HepG2 (cell line): ENCODE measurements around the gene SERPINA3. TPM values are rescaled to one million over a fixed set of nuclear protein-coding genes. Genes with fewer than 3 reads are reported as not detected.

Experiments
- ATAC-seq: fragments of 200-7000 bp; cut with Tn5 transposase; 3 replicates; pipeline ENCODE4 v1.9.1; 2020; ENCODE audit warnings: mild to moderate bottlenecking, moderate library complexity
- BruUV-seq: library from RNA; stranded (reverse); fragments of 400-500 nt; replicated peaks from 2 replicates; lab custom pipeline; 2021; lab: Mats Ljungman, UMichigan
- CTCF ChIA-PET: fragments of 300-600 bp; formaldehyde crosslinking; extraction: SDS; loops from one replicate; lab custom pipeline; 2021; ENCODE audit warnings: low total read pairs, inconsistent platforms, low intra/inter-chr PET ratio; lab: Yijun Ruan, JAX
- POLR2A ChIA-PET: fragments of 350-600 bp; sonication (Branson Sonifier 250); formaldehyde crosslinking; loops from one replicate; lab custom pipeline; 2020; ENCODE audit warnings: antibody characterized with exemption, inconsistent platforms; lab: Yijun Ruan, JAX
- DNase-seq: peaks from one replicate; pipeline ENCODE4 v3.0.0-alpha.2; 2015; ENCODE audit warnings: low spot score
- FAIRE-seq: peaks from 3 replicates; lab custom pipeline; 2011; peaks lifted over from hg19 to GRCh38; lab: Jason Lieb, UNC
- H2AFZ ChIP-seq: one replicate; pipeline ENCODE4 v1.6.1; 2011; ENCODE audit warnings: low read length, inconsistent platforms
- H3K27ac ChIP-seq: fragments of 300-600 bp; 3 replicates; pipeline ENCODE4 v1.8.0; 2011; ENCODE audit warnings: mixed run types, mild to moderate bottlenecking, mixed read lengths, low read length, inconsistent platforms; ENCODE audit not compliant: insufficient read depth; ENCODE audit errors: extremely low read length
- H3K27me3 ChIP-seq, 2 experiments: fragments of 200-600 bp in 1 of 2; 2 replicates in 1 of 2; 3 replicates in 1 of 2; pipeline versions ENCODE4 v1.6.0 to v1.8.0; 2011; ENCODE audit warnings: low read length in 2 of 2, mild to moderate bottlenecking in 2 of 2, moderate library complexity in 2 of 2, inconsistent platforms in 1 of 2; ENCODE audit not compliant: insufficient read depth in 2 of 2, control insufficient read depth in 1 of 2
- H3K36me3 ChIP-seq, 2 experiments: fragments of 200-600 bp in 1 of 2; replicated peaks in 1 of 2; 2 replicates in 1 of 2; 3 replicates in 1 of 2; pipeline versions ENCODE4 v1.5.1 to v1.8.0; 2011; ENCODE audit warnings: low read length in 2 of 2, inconsistent platforms in 1 of 2; ENCODE audit not compliant: insufficient read depth in 2 of 2, control insufficient read depth in 1 of 2
- H3K4me1 ChIP-seq: 2 replicates; pipeline ENCODE4 v1.5.1; 2012; ENCODE audit warnings: low read length, inconsistent platforms; ENCODE audit not compliant: insufficient read depth
- H3K4me2 ChIP-seq: 2 replicates; pipeline ENCODE4 v1.6.0; 2011; ENCODE audit warnings: low read depth, low read length, inconsistent platforms
- H3K4me3 ChIP-seq, 3 experiments: fragments of 200-600 bp in 1 of 3; sonication (generic), shearing (Covaris generic) in 1 of 3; replicated peaks in 1 of 3; 2 replicates each; pipeline ENCODE4 v1.5.1; 2011 to 2016; ENCODE audit warnings: low read length in 3 of 3, inconsistent platforms in 2 of 3, low read depth in 2 of 3, mild to moderate bottlenecking in 2 of 3, control low read depth in 1 of 3, mixed read lengths in 1 of 3; ENCODE audit not compliant: insufficient read depth in 1 of 3
- H3K79me2 ChIP-seq: one replicate; pipeline ENCODE4 v1.6.1; 2011; ENCODE audit warnings: low read length, inconsistent platforms; ENCODE audit not compliant: insufficient read depth
- H3K9ac ChIP-seq: 2 replicates; pipeline ENCODE4 v1.6.0; 2011; ENCODE audit warnings: mild to moderate bottlenecking, low read depth, low read length, inconsistent platforms; ENCODE audit not compliant: insufficient read depth
- H3K9me3 ChIP-seq: 2 replicates; pipeline ENCODE4 v1.5.1; 2012; ENCODE audit warnings: mild to moderate bottlenecking, low read length
- H4K20me1 ChIP-seq: 2 replicates; pipeline ENCODE4 v1.6.0; 2011; ENCODE audit warnings: inconsistent platforms, mild to moderate bottlenecking, low read length, moderate library complexity; ENCODE audit not compliant: insufficient read depth
- FOXC1 ChIP-seq: sonication (generic); formaldehyde crosslinking; IDR thresholded peaks from 2 replicates; pipeline ENCODE4 v1.8.0; 2022; ENCODE audit warnings: mild to moderate bottlenecking, missing genetic modification reagents, borderline replicate concordance
- FOXO4 ChIP-seq: sonication (generic); formaldehyde crosslinking; conservative IDR thresholded peaks from 2 replicates; pipeline ENCODE4 v1.8.1; 2023; ENCODE audit warnings: missing genetic modification reagents
- HMG20B ChIP-seq: conservative IDR thresholded peaks from 2 replicates; pipeline ENCODE4 v1.6.1; 2016; ENCODE audit warnings: missing genetic modification reagents, missing compliant biosample characterization
- HNRNPLL ChIP-seq: fragments of 200-400 bp; formaldehyde crosslinking; IDR thresholded peaks from 2 replicates; pipeline ENCODE4 v1.6.1; 2017; ENCODE audit warnings: mild to moderate bottlenecking, low read depth, low read length; ENCODE audit not compliant: poor library complexity, severe bottlenecking
- HOXA3 ChIP-seq: sonication (generic); formaldehyde crosslinking; IDR thresholded peaks from 2 replicates; pipeline ENCODE4 v1.5.0; 2020; ENCODE audit warnings: missing genetic modification reagents
- IRF9 ChIP-seq: sonication (generic); formaldehyde crosslinking; IDR thresholded peaks from 2 replicates; pipeline ENCODE4 v1.8.0; 2022; ENCODE audit warnings: missing genetic modification reagents, mild to moderate bottlenecking, borderline replicate concordance
- MEIS1 ChIP-seq: sonication (generic); formaldehyde crosslinking; IDR thresholded peaks from 2 replicates; pipeline ENCODE4 v1.9.0; 2021; ENCODE audit warnings: mild to moderate bottlenecking, missing genetic modification reagents, moderate library complexity, borderline replicate concordance
- RBFOX2 ChIP-seq: fragments of 200-400 bp; formaldehyde crosslinking; IDR thresholded peaks from 2 replicates; pipeline ENCODE4 v1.6.1; 2017; ENCODE audit warnings: low read depth, mild to moderate bottlenecking, low read length
- RBM22 ChIP-seq: fragments of 200-400 bp; formaldehyde crosslinking; optimal IDR thresholded peaks from 2 replicates; pipeline ENCODE3; 2017; ENCODE audit warnings: mild to moderate bottlenecking, low read length, moderate library complexity
- SSRP1 ChIP-seq: IDR thresholded peaks from 2 replicates; pipeline ENCODE4 v1.6.1; 2016; ENCODE audit warnings: control low read depth
- ZNF331 ChIP-seq: sonication (generic); formaldehyde crosslinking; IDR thresholded peaks from 2 replicates; pipeline ENCODE4 v1.4.0; 2020; ENCODE audit warnings: missing genetic modification reagents
- ZNF720 ChIP-seq: sonication (generic); formaldehyde crosslinking; IDR thresholded peaks from 2 replicates; pipeline ENCODE4 v1.4.0; 2020; ENCODE audit warnings: missing genetic modification reagents
- ZNF724P ChIP-seq: sonication (generic); formaldehyde crosslinking; IDR thresholded peaks from 2 replicates; pipeline ENCODE4 v1.8.0; 2022; ENCODE audit warnings: missing genetic modification reagents, borderline replicate concordance
- ZNF781 ChIP-seq: sonication (generic); formaldehyde crosslinking; IDR thresholded peaks from 2 replicates; pipeline ENCODE4 v1.5.1; 2020; ENCODE audit warnings: borderline replicate concordance, mild to moderate bottlenecking, missing genetic modification reagents; ENCODE audit errors: not compliant biosample characterization
- ZNF792 ChIP-seq: IDR thresholded peaks from 2 replicates; pipeline ENCODE4 v1.6.1; 2016
- ZNF800 ChIP-seq: sonication (generic); formaldehyde crosslinking; IDR thresholded peaks from 2 replicates; pipeline ENCODE4 v1.4.0; 2020; ENCODE audit warnings: missing genetic modification reagents
- WGBS: methylation state at CpG from one replicate; pipeline ENCODE4 v1.1.6; 2017; ENCODE audit warnings: low lambda C conversion rate; 5-methylcytosine and 5-hydroxymethylcytosine counted together
- in situ Hi-C: cut with HindIII; loops from 2 replicates; pipeline ENCODE4 v1.10.0; 2017; ENCODE audit warnings: low pct_unique_long_range_greater_than_20kb; ENCODE audit not compliant: extremely low pct_ligation_motif_present
- intact Hi-C: fragments of 100-400 bp; cut with micrococcal nuclease; formaldehyde crosslinking; loops from one replicate; pipeline ENCODE4 v1.10.0; 2022; ENCODE audit not compliant: unreplicated experiment
- polyA plus RNA-seq, 8 experiments: library from polyadenylated mRNA; depleted of rRNA in 3 of 8; stranded (reverse) in 7 of 8; unstranded in 1 of 8; fragments of >200 nt; fragmentation: Illumina TruSeq in 4 of 8; extraction: Trizol in 4 of 8; gene quantifications; 2 replicates each; pipeline versions ENCODE4 v1.2.1 to v1.2.3, GENCODE V29; 2011 to 2016; ENCODE audit warnings: low read depth in 4 of 8, missing spikeins in 1 of 8, mixed read lengths in 1 of 8; ENCODE audit not compliant: insufficient read depth in 1 of 8
- total RNA-seq, 5 experiments: library from RNA; depleted of rRNA; stranded (reverse); fragments of >200 nt; fragmentation: Illumina TruSeq; extraction: Trizol; gene quantifications; 2 replicates each; pipeline ENCODE4 v1.2.3, GENCODE V29; 2016; ENCODE audit warnings: low read depth in 1 of 5

The SERPINA3 gene
- total and polyA plus RNA-seq, 2 of the 13 experiments (the other 11 are each of a cell fraction or from before 2014, with no cell fraction given), result 825 to 2,200 TPM

- 0 out of 2 replicates have a peak, but pooled peaks have one; percentile 10 for TF ChIP-seq FOXC1 (CRISPR knock-in tag)
- peak; percentile 15 for TF ChIP-seq IRF9
- TF ChIP-seq FOXO4 (CRISPR knock-in tag), result 0 out of 2 replicates have a peak, but pooled peaks have one; percentile 75
- TF ChIP-seq ZNF720, result no peak
- peak; percentile 60 for TF ChIP-seq RBM22
- peak; percentile 52; the same call in 1 of the 2 replicates for TF ChIP-seq SSRP1 (CRISPR knock-in tag)
- no peak for TF ChIP-seq ZNF792 (CRISPR knock-in tag)
- peak; percentile 46 for TF ChIP-seq RBFOX2
- TF ChIP-seq, all 625 proteins: peak for 10
Observed at GRCh38 chr14:94593376-94593748, 18.8 kb upstream of the SERPINA3 start (continued).

GRCh38 chr14:94593749-94594431, 18.3 kb upstream of the SERPINA3 start:
- in situ Hi-C loops (no loop called here), intact Hi-C loops (loop anchor here (1.0 kb wide), 1 partner anchor 12 kb away; no protein-coding TSS in a partner anchor)
- ATAC-seq (peak; percentile 81), DNase-seq (peak; percentile 100), FAIRE-seq (peak; percentile 100)
- Histone ChIP-seq H3K9me3 (no peaks in the 10 kb centered on the region), H3K4me1 (peaks cover 73% of the 10 kb centered on the region), H3K9ac (peak overlapping the region; percentile 71), H3K27me3 (no peaks in the 10 kb centered on the region), H3K4me2 (peak overlapping the region; percentile 75), H3K79me2 (peaks cover 38% of the 10 kb centered on the region), H3K36me3 (peaks cover 16 to 38% of the 10 kb centered on the region in 2 experiments), H3K27ac (peak overlapping the region; percentile 86), H3K4me3 (peak overlapping the region in 2 of 3 experiments; percentile 25 to 54; a peak in 2 of 6 replicates), H2AFZ (no peak overlapping the region), H4K20me1 (no peaks in the 10 kb centered on the region)
- 10% methylated on average over 1 of the region's 4 CpGs for WGBS
- ChIA-PET CTCF (no interaction called here), POLR2A (interaction anchor here (0.8 to 15.7 kb wide), 17 partner anchors 10 to 206 kb away, joined by 3 to 638 read pairs (median 6); partner anchors contain the start of genes SERPINA1, SERPINA3, SERPINA4 and SERPINA5)
- no TSS peak for BruUV-seq
- peak; percentile 80; the same call in 1 of the 2 replicates for TF ChIP-seq ZNF800 (CRISPR knock-in tag)
- peak; percentile 97 for TF ChIP-seq HMG20B (CRISPR knock-in tag)
- TF ChIP-seq ZNF331, result peak; percentile 91
- TF ChIP-seq ZNF781 (CRISPR knock-in tag), result peak; percentile 92
- TF ChIP-seq HOXA3 (CRISPR knock-in tag), result peak; percentile 93
- no peak for TF ChIP-seq HNRNPLL
- TF ChIP-seq MEIS1, result peak; percentile 95
- TF ChIP-seq ZNF724P (CRISPR knock-in tag), result peak; percentile 89
